Measurements from ENCODE around the gene RPL39. TPM values are rescaled to one million over a fixed set of nuclear protein-coding genes. Genes with fewer than 3 reads are reported as not detected.
"Not testable (repeated sequence)": the region's sequence is repeated elsewhere in the genome, so short reads cannot be mapped to it uniquely, and the experiment has no call there.

Gene RPL39
- total and polyA plus RNA-seq, 5 donors: 1,125 to 4,509 (median 1,202) TPM

DNA sequence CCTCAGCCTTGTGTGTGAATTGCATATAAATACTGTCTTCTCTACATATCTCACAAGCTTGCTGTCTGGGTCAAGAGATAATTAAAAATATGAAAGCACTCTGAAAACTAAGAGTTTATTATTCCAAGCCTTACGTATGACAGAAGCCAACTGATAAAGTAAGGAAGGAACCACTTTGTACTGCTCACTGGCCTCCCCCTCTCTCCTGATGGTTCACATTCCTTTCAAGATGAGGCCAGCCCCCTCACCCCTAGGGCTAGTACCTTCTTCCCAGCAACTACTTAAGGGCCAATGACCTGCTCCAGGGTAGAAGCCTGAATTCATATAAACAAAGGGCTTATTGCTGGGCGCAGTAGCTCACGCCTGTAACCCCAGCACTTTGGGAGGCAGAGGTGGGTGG is 38.4 kb downstream of the RPL39 start:
- Histone ChIP-seq H3K4me1 (ENCODE audit: control insufficient read depth, insufficient read depth, low read length) (no peaks in the 10 kb centered on the region), H3K9me3 (ENCODE audit: control insufficient read depth, low read length) (no peaks in the 10 kb centered on the region), H3K4me3 (ENCODE audit: low read length) (no peak overlapping the region), H3K27ac (ENCODE audit: low read length) (no peak overlapping the region), H3K27me3 (ENCODE audit: control insufficient read depth, insufficient read depth) (no peaks in the 10 kb centered on the region)
- WGBS: 84% methylated on average over 3 of the region's 3 CpGs
- no peak for DNase-seq
- intact Hi-C loops (cut with DNase I): no loop called here
- ATAC-seq: no peak

DNA sequence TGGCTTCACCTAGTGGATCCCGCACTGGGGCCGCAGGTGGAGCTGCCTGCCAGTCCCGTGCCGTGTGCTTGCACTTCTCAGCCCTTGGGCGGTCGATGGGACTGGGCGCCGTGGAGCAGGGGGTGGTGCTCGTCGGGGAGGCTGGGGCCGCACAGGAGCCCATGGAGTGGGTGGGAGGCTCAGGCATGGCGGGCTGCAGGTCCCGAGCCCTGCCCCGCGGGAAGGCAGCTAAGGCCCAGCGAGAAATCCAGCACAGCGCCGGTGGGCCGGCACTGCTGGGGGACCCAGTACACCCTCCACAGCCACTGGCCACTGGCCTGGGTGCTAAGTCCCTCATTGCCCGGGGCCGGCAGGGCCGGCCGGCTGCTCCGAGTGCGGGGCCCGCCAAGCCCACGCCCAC is 40.7 kb downstream of the RPL39 start:
- H3K27me3 ChIP-seq (ENCODE audit: control insufficient read depth, insufficient read depth); H3K4me3 ChIP-seq (ENCODE audit: low read length); DNase-seq; H3K27ac ChIP-seq (ENCODE audit: low read length); intact Hi-C loops (cut with DNase I); H3K9me3 ChIP-seq (ENCODE audit: control insufficient read depth, low read length); ATAC-seq; H3K4me1 ChIP-seq (ENCODE audit: control insufficient read depth, insufficient read depth, low read length): not testable (repeated sequence)
- 98% methylated on average over 15 of the region's 27 CpGs for WGBS

DNA sequence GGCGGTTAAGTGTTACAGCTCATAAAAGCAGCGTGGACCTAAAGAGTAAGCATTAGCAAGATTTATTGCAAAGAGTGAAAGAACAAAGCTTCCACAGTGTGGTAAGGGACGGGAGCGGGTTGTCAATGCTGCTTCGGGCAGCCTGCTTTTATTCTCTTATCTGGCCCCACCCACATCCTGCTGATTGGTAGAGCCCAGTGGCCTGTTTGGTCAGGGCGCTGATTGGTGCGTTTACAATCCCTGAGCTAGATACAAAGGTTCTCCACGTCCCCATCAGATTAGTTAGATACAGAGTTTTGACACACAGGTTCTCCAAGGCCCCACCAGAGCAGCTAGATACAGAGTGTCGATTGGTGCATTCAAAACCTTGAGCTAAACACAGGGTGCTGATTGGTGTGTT is 41.3 kb downstream of the RPL39 start:
- WGBS: 74% methylated on average over 9 of the region's 9 CpGs
- ATAC-seq; H3K4me3 ChIP-seq (ENCODE audit: low read length); H3K27me3 ChIP-seq (ENCODE audit: control insufficient read depth, insufficient read depth); H3K27ac ChIP-seq (ENCODE audit: low read length); H3K9me3 ChIP-seq (ENCODE audit: control insufficient read depth, low read length); intact Hi-C loops (cut with DNase I); H3K4me1 ChIP-seq (ENCODE audit: control insufficient read depth, insufficient read depth, low read length); DNase-seq: not testable (repeated sequence)

DNA sequence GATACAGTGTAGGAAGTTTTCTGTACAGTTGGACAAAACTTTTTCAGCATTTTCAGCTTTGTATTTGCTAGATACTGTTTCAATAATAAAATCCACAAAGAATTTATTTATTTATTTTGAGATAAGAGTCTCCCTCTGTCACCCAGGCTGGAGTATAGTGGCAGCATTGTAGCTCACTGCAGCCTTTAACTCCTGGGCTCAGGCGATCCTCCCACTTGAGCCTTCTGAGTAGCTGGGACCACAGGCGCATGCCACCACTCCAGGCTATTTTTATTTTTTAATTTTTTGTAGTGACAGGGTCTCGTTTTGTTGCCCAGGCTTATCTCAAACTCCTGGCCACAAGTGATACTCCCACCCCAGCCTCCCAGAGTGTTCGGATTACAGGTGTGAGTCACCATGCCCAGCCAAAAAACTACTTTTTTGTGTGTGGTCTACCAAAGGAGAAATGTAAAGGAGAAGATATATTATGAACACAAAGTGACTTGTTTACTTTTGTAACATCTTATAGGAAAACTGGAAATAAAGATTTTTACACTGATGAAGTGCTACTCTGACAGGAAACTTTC is 46.1 kb downstream of the RPL39 start:
- Histone ChIP-seq H3K4me1 (ENCODE audit: control insufficient read depth, insufficient read depth, low read length) (no peaks in the 10 kb centered on the region), H3K27me3 (ENCODE audit: control insufficient read depth, insufficient read depth) (no peaks in the 10 kb centered on the region), H3K27ac (ENCODE audit: low read length) (no peak overlapping the region), H3K9me3 (ENCODE audit: control insufficient read depth, low read length) (no peaks in the 10 kb centered on the region), H3K4me3 (ENCODE audit: low read length) (no peak overlapping the region)
- ATAC-seq: no peak
- intact Hi-C loops (cut with DNase I): no loop called here
- no peak for DNase-seq
- WGBS: 49% methylated on average over 4 of the region's 4 CpGs

DNA sequence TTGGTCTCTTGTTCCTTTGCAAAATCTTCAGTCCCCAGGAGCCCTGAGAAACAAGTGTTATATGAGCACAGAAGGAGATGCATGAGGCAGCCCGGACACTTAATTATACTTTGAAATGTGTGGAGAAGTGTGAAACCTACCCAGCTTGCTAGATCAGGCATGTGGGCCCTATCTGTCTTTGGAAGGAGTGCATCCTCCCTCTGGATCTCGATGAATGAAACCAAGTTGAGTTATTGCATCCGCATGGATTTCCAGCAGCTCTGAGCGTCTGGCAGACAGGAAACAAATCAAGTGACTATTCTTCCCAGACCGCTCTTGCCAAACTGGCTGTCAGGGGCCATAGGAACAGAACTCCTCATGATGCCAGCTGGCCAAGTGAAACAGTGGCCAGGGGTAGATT is 52.7 kb downstream of the RPL39 start:
- 34% methylated on average over 5 of the region's 5 CpGs for WGBS
- no peak overlapping the region for H3K4me3 ChIP-seq (ENCODE audit: low read length)
- H3K27me3 ChIP-seq (ENCODE audit: control insufficient read depth, insufficient read depth): no peaks in the 10 kb centered on the region
- H3K9me3 ChIP-seq (ENCODE audit: control insufficient read depth, low read length): no peaks in the 10 kb centered on the region
- DNase-seq: no peak
- ATAC-seq: no peak
- H3K27ac ChIP-seq (ENCODE audit: low read length): no peak overlapping the region
- H3K4me1 ChIP-seq (ENCODE audit: control insufficient read depth, insufficient read depth, low read length): no peaks in the 10 kb centered on the region
- intact Hi-C loops (cut with DNase I): loop anchor here in 2 of 4 donors (10.0 kb wide), 1 partner anchor 224 kb away; no protein-coding TSS in a partner anchor

Other genes starting within 250 kb of the RPL39 start
- gene STEEP1, start 226.2 kb downstream of the RPL39 start, total RNA-seq: 10 to 100 TPM; 13.6 to 17.4 (median 17.0) TPM
- gene STEEP1, start 226.2 kb downstream of the RPL39 start, polyA plus RNA-seq: 14.3 TPM
- 10 to 100 TPM; 48.8 to 59.8 (median 53.2) TPM for gene UBE2A, start 217.1 kb downstream of the RPL39 start, total RNA-seq
- gene UBE2A, start 217.1 kb downstream of the RPL39 start, polyA plus RNA-seq: 56.8 TPM
- 1 to 10 TPM; 4.4 to 5.2 (median 4.8) TPM for gene NKRF, start 185.2 kb downstream of the RPL39 start, total RNA-seq
- 3.8 TPM for gene NKRF, start 185.2 kb downstream of the RPL39 start, polyA plus RNA-seq
- 10 to 100 TPM; 13.9 to 30.4 (median 16.8) TPM for gene SEPTIN6, start 98.5 kb downstream of the RPL39 start, total RNA-seq
- 5.7 TPM for gene SEPTIN6, start 98.5 kb downstream of the RPL39 start, polyA plus RNA-seq
- under 1 TPM in 2 of 4 donors, not detected in 2; 0.37 to 0.53 TPM for gene SOWAHD, start 33.0 kb downstream of the RPL39 start, total RNA-seq
- gene SOWAHD, start 33.0 kb downstream of the RPL39 start, polyA plus RNA-seq: 0.14 TPM
- 1 to 10 TPM; 3.3 to 3.9 (median 3.5) TPM for gene UPF3B, start 61.3 kb upstream of the RPL39 start, total RNA-seq
- 6.5 TPM for gene UPF3B, start 61.3 kb upstream of the RPL39 start, polyA plus RNA-seq
- 10 to 100 TPM in 1 of 4 donors, 1 to 10 TPM in 3; 9.0 to 10.5 (median 9.7) TPM for gene RNF113A, start 80.1 kb upstream of the RPL39 start, total RNA-seq
- gene RNF113A, start 80.1 kb upstream of the RPL39 start, polyA plus RNA-seq: 11.6 TPM
- 100 to 1,000 TPM; 348 to 454 (median 365) TPM for gene NDUFA1, start 80.2 kb upstream of the RPL39 start, total RNA-seq
- gene NDUFA1, start 80.2 kb upstream of the RPL39 start, polyA plus RNA-seq: 846 TPM
- not detected for gene AKAP14, start 104.3 kb upstream of the RPL39 start, total RNA-seq
- not detected for gene AKAP14, start 104.3 kb upstream of the RPL39 start, polyA plus RNA-seq
- gene NKAP, start 152.1 kb upstream of the RPL39 start, total RNA-seq: 1 to 10 TPM; 5.4 to 7.3 (median 5.5) TPM
- gene NKAP, start 152.1 kb upstream of the RPL39 start, polyA plus RNA-seq: 6.3 TPM